HepG2 (cell line): Measurements from ENCODE around the gene ZNF24. TPM values are rescaled to one million over a fixed set of nuclear protein-coding genes. Genes with fewer than 3 reads are reported as not detected.

ENCODE experiments used
- EEA1 ChIP-seq: sonication (generic); formaldehyde crosslinking; IDR thresholded peaks from 2 replicates; pipeline ENCODE4 v1.5.1; 2020; ENCODE audit warnings: mild to moderate bottlenecking, missing genetic modification reagents, borderline replicate concordance
- GABPB1 ChIP-seq: IDR thresholded peaks from 2 replicates; pipeline ENCODE4 v1.6.1; 2016; ENCODE audit warnings: mild to moderate bottlenecking, missing genetic modification reagents, moderate library complexity, missing compliant biosample characterization
- HHEX ChIP-seq: IDR thresholded peaks from 2 replicates; pipeline ENCODE4 v1.6.1; 2016; ENCODE audit warnings: control low read depth
- HMGXB4 ChIP-seq, 2 experiments: sonication (generic) in 1 of 2; formaldehyde crosslinking in 1 of 2; IDR thresholded peaks; 2 replicates each; pipeline versions ENCODE4 v1.4.0 to v1.6.1; 2018 to 2020; ENCODE audit warnings: missing genetic modification reagents in 2 of 2, borderline replicate concordance in 1 of 2, low read depth in 1 of 2, mild to moderate bottlenecking in 1 of 2, missing biosample characterization in 1 of 2
- IKZF5 ChIP-seq: IDR thresholded peaks from 2 replicates; pipeline ENCODE4 v1.6.1; 2018; ENCODE audit warnings: missing genetic modification reagents, mild to moderate bottlenecking, missing compliant biosample characterization
- JARID2 ChIP-seq: sonication (generic); formaldehyde crosslinking; IDR thresholded peaks from 2 replicates; pipeline ENCODE4 v1.8.1; 2023; ENCODE audit warnings: missing genetic modification reagents, inconsistent platforms; ENCODE audit not compliant: insufficient replicate concordance
- ONECUT2 ChIP-seq: sonication (generic); formaldehyde crosslinking; IDR thresholded peaks from 2 replicates; pipeline ENCODE4 v1.4.0; 2020; ENCODE audit warnings: missing genetic modification reagents
- RARA ChIP-seq: IDR thresholded peaks from 2 replicates; pipeline ENCODE4 v1.6.1; 2016; ENCODE audit warnings: missing genetic modification reagents, missing compliant biosample characterization
- RFXAP ChIP-seq: sonication (generic); formaldehyde crosslinking; IDR thresholded peaks from 2 replicates; pipeline ENCODE4 v1.4.0; 2020; ENCODE audit warnings: missing genetic modification reagents, borderline replicate concordance
- SKI ChIP-seq: fragments of 450-650 bp; IDR thresholded peaks from one replicate; pipeline ENCODE4 v1.6.1; 2018; ENCODE audit warnings: mild to moderate bottlenecking; ENCODE audit not compliant: partially characterized antibody
- YEATS4 ChIP-seq: sonication (generic); formaldehyde crosslinking; IDR thresholded peaks from 2 replicates; pipeline ENCODE4 v1.4.0; 2020; ENCODE audit warnings: missing genetic modification reagents, borderline replicate concordance
- ZBTB44 ChIP-seq: sonication (generic); formaldehyde crosslinking; IDR thresholded peaks from 2 replicates; pipeline ENCODE4 v1.4.0; 2020; ENCODE audit warnings: missing genetic modification reagents
- ZBTB49 ChIP-seq: sonication (generic); formaldehyde crosslinking; IDR thresholded peaks from 2 replicates; pipeline ENCODE4 v1.4.0; 2020; ENCODE audit warnings: missing genetic modification reagents, borderline replicate concordance
- ZBTB7A ChIP-seq: sonication (generic); formaldehyde crosslinking; IDR thresholded peaks from 2 replicates; pipeline ENCODE4 v1.8.0; 2022; ENCODE audit warnings: mild to moderate bottlenecking, missing genetic modification reagents
- ZFX ChIP-seq: sonication (generic); formaldehyde crosslinking; IDR thresholded peaks from 2 replicates; pipeline ENCODE4 v1.4.0; 2020; ENCODE audit warnings: mild to moderate bottlenecking, low read depth, missing genetic modification reagents, moderate library complexity
- ZNF3 ChIP-seq: IDR thresholded peaks from 2 replicates; pipeline ENCODE4 v1.7.0; 2017; ENCODE audit warnings: inconsistent platforms
- ZNF614 ChIP-seq: IDR thresholded peaks from 2 replicates; pipeline ENCODE4 v1.6.1; 2018; ENCODE audit warnings: missing biosample characterization, missing genetic modification reagents, inconsistent platforms, borderline replicate concordance
- ZNF879 ChIP-seq: sonication (generic); formaldehyde crosslinking; IDR thresholded peaks from 2 replicates; pipeline ENCODE4 v1.8.1; 2023; ENCODE audit warnings: missing genetic modification reagents
- ZZZ3 ChIP-seq: sonication (generic); formaldehyde crosslinking; IDR thresholded peaks from 2 replicates; pipeline ENCODE4 v1.4.0; 2020; ENCODE audit warnings: missing genetic modification reagents, mild to moderate bottlenecking, borderline replicate concordance
- polyA plus RNA-seq, 8 experiments: library from polyadenylated mRNA; depleted of rRNA in 3 of 8; stranded (reverse) in 7 of 8; unstranded in 1 of 8; fragments of >200 nt; fragmentation: Illumina TruSeq in 4 of 8; extraction: Trizol in 4 of 8; gene quantifications; 2 replicates each; pipeline versions ENCODE4 v1.2.1 to v1.2.3, GENCODE V29; 2011 to 2016; ENCODE audit warnings: low read depth in 4 of 8, missing spikeins in 1 of 8, mixed read lengths in 1 of 8; ENCODE audit not compliant: insufficient read depth in 1 of 8
- total RNA-seq, 5 experiments: library from RNA; depleted of rRNA; stranded (reverse); fragments of >200 nt; fragmentation: Illumina TruSeq; extraction: Trizol; gene quantifications; 2 replicates each; pipeline ENCODE4 v1.2.3, GENCODE V29; 2016; ENCODE audit warnings: low read depth in 1 of 5
- TF ChIP-seq, protein P1 (sequence below): sonication (generic); formaldehyde crosslinking; IDR thresholded peaks from 2 replicates; pipeline ENCODE4 v1.5.0; 2020; ENCODE audit warnings: missing genetic modification reagents, mild to moderate bottlenecking, borderline replicate concordance
- TF ChIP-seq, protein P2 (sequence below): sonication (generic); formaldehyde crosslinking; IDR thresholded peaks from 2 replicates; pipeline ENCODE4 v1.4.0; 2020; ENCODE audit warnings: missing genetic modification reagents; ENCODE audit errors: not compliant biosample characterization

Gene ZNF24
- total and polyA plus RNA-seq, 2 of the 13 experiments (the other 11 are each of a cell fraction or from before 2014, with no cell fraction given), result 19.5 to 41.1 TPM

GRCh38 chr18:35290094-35290735, 54.0 kb downstream of the ZNF24 start, which contains the start of gene ZSCAN30 (continued):
- TF ChIP-seq ZBTB49 (CRISPR knock-in tag) (no peak), IKZF5 (CRISPR knock-in tag) (peak; percentile 78), JARID2 (CRISPR knock-in tag) (peak; percentile 8), RFXAP (CRISPR knock-in tag) (peak; percentile 55; the same call in 1 of the 2 replicates), ZNF3 (CRISPR knock-in tag) (no peak), ONECUT2 (no peak), GABPB1 (CRISPR knock-in tag) (peak; percentile 88), ZBTB7A (peak; percentile 69; the same call in 1 of the 2 replicates), RARA (CRISPR knock-in tag) (peak; percentile 42; the same call in 1 of the 2 replicates), EEA1 (CRISPR knock-in tag) (peak; percentile 88; the same call in 1 of the 2 replicates), HHEX (no peak), ZZZ3 (CRISPR knock-in tag) (peak; percentile 94; the same call in 1 of the 2 replicates), ZNF614 (CRISPR knock-in tag) (no peak; the same call in 1 of the 2 replicates), ZFX (peak; percentile 98), ZBTB44 (CRISPR knock-in tag) (no peak), HMGXB4 (CRISPR knock-in tag; IDR thresholded peaks at IDR 0.05; ENCODE audit: borderline replicate concordance in 1 of 2, low read depth in 1 of 2) (peak; percentile 85 to 92), SKI (no peak), YEATS4 (CRISPR knock-in tag) (peak; percentile 84), ZNF879 (0 out of 2 replicates have a peak, but pooled peaks have one; percentile 85)
- TF ChIP-seq, protein P1, sequence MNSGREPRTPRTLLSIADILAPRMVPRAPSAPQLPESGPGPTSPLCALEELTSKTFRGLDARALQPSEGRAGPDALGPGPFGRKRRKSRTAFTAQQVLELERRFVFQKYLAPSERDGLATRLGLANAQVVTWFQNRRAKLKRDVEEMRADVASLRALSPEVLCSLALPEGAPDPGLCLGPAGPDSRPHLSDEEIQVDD (CRISPR knock-in tag), result peak; percentile 85; the same call in 1 of the 2 replicates
- TF ChIP-seq, protein P2, sequence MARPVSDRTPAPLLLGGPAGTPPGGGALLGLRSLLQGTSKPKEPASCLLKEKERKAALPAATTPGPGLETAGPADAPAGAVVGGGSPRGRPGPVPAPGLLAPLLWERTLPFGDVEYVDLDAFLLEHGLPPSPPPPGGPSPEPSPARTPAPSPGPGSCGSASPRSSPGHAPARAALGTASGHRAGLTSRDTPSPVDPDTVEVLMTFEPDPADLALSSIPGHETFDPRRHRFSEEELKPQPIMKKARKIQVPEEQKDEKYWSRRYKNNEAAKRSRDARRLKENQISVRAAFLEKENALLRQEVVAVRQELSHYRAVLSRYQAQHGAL, result no peak
